HepG2 (cell line): ENCODE data around the gene VAMP5. TPM values are rescaled to one million over a fixed set of nuclear protein-coding genes. Genes with fewer than 3 reads are reported as not detected.

Experiments used
- FOXM1 ChIP-seq: sonication (generic); formaldehyde crosslinking; IDR thresholded peaks from 2 replicates; pipeline ENCODE4 v1.5.0; 2020; ENCODE audit warnings: missing genetic modification reagents
- ISX ChIP-seq: sonication (generic); formaldehyde crosslinking; conservative IDR thresholded peaks from 2 replicates; pipeline ENCODE4 v1.5.0; 2020; ENCODE audit warnings: missing genetic modification reagents
- MEIS2 ChIP-seq: sonication (generic); formaldehyde crosslinking; IDR thresholded peaks from 2 replicates; pipeline ENCODE4 v1.9.0; 2021; ENCODE audit warnings: mild to moderate bottlenecking, missing genetic modification reagents
- NFE2L1 ChIP-seq: sonication (generic); formaldehyde crosslinking; IDR thresholded peaks from 2 replicates; pipeline ENCODE4 v1.4.0; 2020; ENCODE audit warnings: missing genetic modification reagents, mild to moderate bottlenecking, borderline replicate concordance
- PLRG1 ChIP-seq: fragments of 450-650 bp; conservative IDR thresholded peaks from 2 replicates; pipeline ENCODE4 v1.6.1; 2016
- TOE1 ChIP-seq: sonication (generic); formaldehyde crosslinking; IDR thresholded peaks from 2 replicates; pipeline ENCODE4 v1.4.0; 2020; ENCODE audit warnings: mild to moderate bottlenecking, missing genetic modification reagents
- ZNF101 ChIP-seq: sonication (generic); formaldehyde crosslinking; IDR thresholded peaks from 2 replicates; pipeline ENCODE4 v1.4.0; 2020; ENCODE audit warnings: mild to moderate bottlenecking, low read depth, missing genetic modification reagents, borderline replicate concordance
- ZNF224 ChIP-seq: sonication (generic); formaldehyde crosslinking; IDR thresholded peaks from 2 replicates; pipeline ENCODE4 v1.5.0; 2020; ENCODE audit warnings: mild to moderate bottlenecking, missing genetic modification reagents
- ZNF678 ChIP-seq: sonication (generic); formaldehyde crosslinking; IDR thresholded peaks from 2 replicates; pipeline ENCODE4 v1.4.0; 2020; ENCODE audit warnings: mild to moderate bottlenecking, missing genetic modification reagents
- ZNF773 ChIP-seq: sonication (generic); formaldehyde crosslinking; IDR thresholded peaks from 2 replicates; pipeline ENCODE4 v1.4.0; 2020; ENCODE audit warnings: missing genetic modification reagents, borderline replicate concordance
- ZSCAN21 ChIP-seq: sonication (generic); formaldehyde crosslinking; IDR thresholded peaks from 2 replicates; pipeline ENCODE4 v1.8.0; 2022; ENCODE audit warnings: mild to moderate bottlenecking, missing genetic modification reagents, moderate library complexity, borderline replicate concordance
- polyA plus RNA-seq, 8 experiments: library from polyadenylated mRNA; depleted of rRNA in 3 of 8; stranded (reverse) in 7 of 8; unstranded in 1 of 8; fragments of >200 nt; fragmentation: Illumina TruSeq in 4 of 8; extraction: Trizol in 4 of 8; gene quantifications; 2 replicates each; pipeline versions ENCODE4 v1.2.1 to v1.2.3, GENCODE V29; 2011 to 2016; ENCODE audit warnings: low read depth in 4 of 8, missing spikeins in 1 of 8, mixed read lengths in 1 of 8; ENCODE audit not compliant: insufficient read depth in 1 of 8
- total RNA-seq, 5 experiments: library from RNA; depleted of rRNA; stranded (reverse); fragments of >200 nt; fragmentation: Illumina TruSeq; extraction: Trizol; gene quantifications; 2 replicates each; pipeline ENCODE4 v1.2.3, GENCODE V29; 2016; ENCODE audit warnings: low read depth in 1 of 5
- TF ChIP-seq, protein P1 (sequence below): IDR thresholded peaks from 2 replicates; pipeline ENCODE4 v1.6.1; 2012; ENCODE audit warnings: low read depth, low read length, improper control_type of control experiment
- TF ChIP-seq, protein P2 (sequence below): sonication (generic); formaldehyde crosslinking; IDR thresholded peaks from 2 replicates; pipeline ENCODE4 v1.4.0; 2020; ENCODE audit warnings: mild to moderate bottlenecking, missing genetic modification reagents
- TF ChIP-seq, protein P3 (sequence below): sonication (generic); formaldehyde crosslinking; IDR thresholded peaks from 2 replicates; pipeline ENCODE4 v1.4.0; 2020; ENCODE audit warnings: low read depth, missing genetic modification reagents
- TF ChIP-seq, protein P4 (sequence below): sonication (generic); formaldehyde crosslinking; IDR thresholded peaks from 2 replicates; pipeline ENCODE4 v1.5.1; 2020; ENCODE audit warnings: missing genetic modification reagents, mild to moderate bottlenecking, borderline replicate concordance
- TF ChIP-seq, protein P5 (sequence below): sonication (generic); formaldehyde crosslinking; IDR thresholded peaks from 2 replicates; pipeline ENCODE4 v1.4.0; 2020; ENCODE audit warnings: missing genetic modification reagents

Gene VAMP5
- total and polyA plus RNA-seq, 2 of the 13 experiments (the other 11 are each of a cell fraction or from before 2014, with no cell fraction given), result 7.2 to 56.7 TPM

DNA sequence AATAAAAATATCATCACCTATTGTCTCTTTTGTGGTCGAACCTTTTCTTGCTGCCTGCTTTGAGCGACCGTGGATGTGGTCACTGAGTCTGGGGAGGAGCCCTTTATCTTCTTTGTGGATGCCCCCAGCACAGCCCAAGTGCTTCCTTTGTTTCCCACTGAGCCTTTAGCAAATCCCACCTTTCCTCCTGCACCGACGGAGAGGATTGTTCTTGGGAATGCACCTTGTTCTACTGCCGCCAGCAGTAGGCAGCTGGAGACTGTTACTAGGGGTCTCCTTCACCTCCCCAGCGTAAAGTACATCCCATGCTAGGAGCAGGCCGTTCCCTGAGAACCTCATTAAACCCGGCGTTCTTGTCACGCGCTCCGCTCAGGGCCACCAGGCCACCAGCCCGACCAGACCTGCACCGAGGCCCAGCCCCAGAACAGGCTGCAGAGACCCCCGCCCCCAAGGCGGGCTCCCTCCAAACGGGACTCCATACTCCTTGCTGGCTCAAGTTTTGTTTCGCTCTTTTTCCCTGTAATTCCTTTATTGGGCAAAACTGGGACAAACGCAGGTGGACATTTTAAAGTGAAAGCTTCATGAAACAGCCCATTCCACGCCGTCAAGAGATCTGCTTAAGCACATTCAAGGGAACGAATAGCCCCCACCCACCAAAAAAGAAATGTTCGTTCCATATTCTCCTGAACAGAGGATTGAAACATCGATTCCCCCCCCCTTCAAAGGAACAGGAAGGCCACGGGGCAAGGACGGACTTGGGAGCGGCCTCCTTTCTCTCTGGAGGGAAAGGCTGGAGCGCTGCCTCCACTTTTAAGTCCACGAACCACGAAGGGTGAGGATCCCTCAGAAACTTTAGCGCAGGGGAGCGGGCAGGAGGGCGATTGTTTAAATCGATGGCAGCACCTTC, 46.4 kb upstream of the VAMP5 start (continued):
- TF ChIP-seq, protein P1, sequence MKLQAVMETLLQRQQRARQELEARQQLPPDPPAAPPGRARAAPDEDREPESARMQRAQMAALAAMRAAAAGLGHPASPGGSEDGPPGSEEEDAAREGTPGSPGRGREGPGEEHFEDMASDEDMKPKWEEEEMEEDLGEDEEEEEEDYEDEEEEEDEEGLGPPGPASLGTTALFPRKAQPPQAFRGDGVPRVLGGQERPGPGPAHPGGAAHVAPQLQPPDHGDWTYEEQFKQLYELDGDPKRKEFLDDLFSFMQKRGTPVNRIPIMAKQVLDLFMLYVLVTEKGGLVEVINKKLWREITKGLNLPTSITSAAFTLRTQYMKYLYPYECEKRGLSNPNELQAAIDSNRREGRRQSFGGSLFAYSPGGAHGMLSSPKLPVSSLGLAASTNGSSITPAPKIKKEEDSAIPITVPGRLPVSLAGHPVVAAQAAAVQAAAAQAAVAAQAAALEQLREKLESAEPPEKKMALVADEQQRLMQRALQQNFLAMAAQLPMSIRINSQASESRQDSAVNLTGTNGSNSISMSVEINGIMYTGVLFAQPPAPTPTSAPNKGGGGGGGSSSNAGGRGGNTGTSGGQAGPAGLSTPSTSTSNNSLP, result no peak
- TF ChIP-seq FOXM1 (CRISPR knock-in tag) (no peak), TOE1 (0 out of 2 replicates have a peak, but pooled peaks have one; percentile 4), ZSCAN21 (CRISPR knock-in tag) (no peak; the same call in 1 of the 2 replicates), PLRG1 (no peak), ZNF773 (CRISPR knock-in tag) (0 out of 2 replicates have a peak, but pooled peaks have one; percentile 55), ZNF101 (CRISPR knock-in tag) (no peak), MEIS2 (CRISPR knock-in tag) (peak; percentile 63; the same call in 1 of the 2 replicates), NFE2L1 (CRISPR knock-in tag) (no peak), ISX (CRISPR knock-in tag) (peak; percentile 43; the same call in 1 of the 2 replicates), ZNF678 (CRISPR knock-in tag) (no peak), ZNF224 (CRISPR knock-in tag) (0 out of 2 replicates have a peak, but pooled peaks have one; percentile 73)
- TF ChIP-seq, protein P2, sequence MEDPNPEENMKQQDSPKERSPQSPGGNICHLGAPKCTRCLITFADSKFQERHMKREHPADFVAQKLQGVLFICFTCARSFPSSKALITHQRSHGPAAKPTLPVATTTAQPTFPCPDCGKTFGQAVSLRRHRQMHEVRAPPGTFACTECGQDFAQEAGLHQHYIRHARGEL, result 0 out of 2 replicates have a peak, but pooled peaks have one; percentile 53
- TF ChIP-seq, protein P3, sequence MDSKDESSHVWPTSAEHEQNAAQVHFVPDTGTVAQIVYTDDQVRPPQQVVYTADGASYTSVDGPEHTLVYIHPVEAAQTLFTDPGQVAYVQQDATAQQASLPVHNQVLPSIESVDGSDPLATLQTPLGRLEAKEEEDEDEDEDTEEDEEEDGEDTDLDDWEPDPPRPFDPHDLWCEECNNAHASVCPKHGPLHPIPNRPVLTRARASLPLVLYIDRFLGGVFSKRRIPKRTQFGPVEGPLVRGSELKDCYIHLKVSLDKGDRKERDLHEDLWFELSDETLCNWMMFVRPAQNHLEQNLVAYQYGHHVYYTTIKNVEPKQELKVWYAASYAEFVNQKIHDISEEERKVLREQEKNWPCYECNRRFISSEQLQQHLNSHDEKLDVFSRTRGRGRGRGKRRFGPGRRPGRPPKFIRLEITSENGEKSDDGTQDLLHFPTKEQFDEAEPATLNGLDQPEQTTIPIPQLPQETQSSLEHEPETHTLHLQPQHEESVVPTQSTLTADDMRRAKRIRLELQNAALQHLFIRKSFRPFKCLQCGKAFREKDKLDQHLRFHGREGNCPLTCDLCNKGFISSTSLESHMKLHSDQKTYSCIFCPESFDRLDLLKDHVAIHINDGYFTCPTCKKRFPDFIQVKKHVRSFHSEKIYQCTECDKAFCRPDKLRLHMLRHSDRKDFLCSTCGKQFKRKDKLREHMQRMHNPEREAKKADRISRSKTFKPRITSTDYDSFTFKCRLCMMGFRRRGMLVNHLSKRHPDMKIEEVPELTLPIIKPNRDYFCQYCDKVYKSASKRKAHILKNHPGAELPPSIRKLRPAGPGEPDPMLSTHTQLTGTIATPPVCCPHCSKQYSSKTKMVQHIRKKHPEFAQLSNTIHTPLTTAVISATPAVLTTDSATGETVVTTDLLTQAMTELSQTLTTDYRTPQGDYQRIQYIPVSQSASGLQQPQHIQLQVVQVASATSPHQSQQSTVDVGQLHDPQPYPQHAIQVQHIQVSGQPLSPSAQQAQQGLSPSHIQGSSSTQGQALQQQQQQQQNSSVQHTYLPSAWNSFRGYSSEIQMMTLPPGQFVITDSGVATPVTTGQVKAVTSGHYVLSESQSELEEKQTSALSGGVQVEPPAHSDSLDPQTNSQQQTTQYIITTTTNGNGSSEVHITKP (CRISPR knock-in tag), result peak; percentile 81
- TF ChIP-seq, protein P4, sequence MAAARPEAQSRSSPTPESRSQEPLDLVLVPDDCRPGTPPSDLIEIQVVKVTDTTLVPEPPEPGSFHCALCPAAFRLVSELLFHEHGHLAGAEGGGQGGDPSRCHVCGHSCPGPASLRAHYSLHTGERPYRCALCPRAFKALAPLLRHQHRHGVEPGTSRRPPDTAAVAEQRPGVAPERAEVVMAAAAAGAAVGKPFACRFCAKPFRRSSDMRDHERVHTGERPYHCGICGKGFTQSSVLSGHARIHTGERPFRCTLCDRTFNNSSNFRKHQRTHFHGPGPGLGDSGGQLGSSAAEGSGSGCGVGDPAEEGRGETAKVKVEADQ, result no peak; the same call in 1 of the 2 replicates
- TF ChIP-seq, protein P5, sequence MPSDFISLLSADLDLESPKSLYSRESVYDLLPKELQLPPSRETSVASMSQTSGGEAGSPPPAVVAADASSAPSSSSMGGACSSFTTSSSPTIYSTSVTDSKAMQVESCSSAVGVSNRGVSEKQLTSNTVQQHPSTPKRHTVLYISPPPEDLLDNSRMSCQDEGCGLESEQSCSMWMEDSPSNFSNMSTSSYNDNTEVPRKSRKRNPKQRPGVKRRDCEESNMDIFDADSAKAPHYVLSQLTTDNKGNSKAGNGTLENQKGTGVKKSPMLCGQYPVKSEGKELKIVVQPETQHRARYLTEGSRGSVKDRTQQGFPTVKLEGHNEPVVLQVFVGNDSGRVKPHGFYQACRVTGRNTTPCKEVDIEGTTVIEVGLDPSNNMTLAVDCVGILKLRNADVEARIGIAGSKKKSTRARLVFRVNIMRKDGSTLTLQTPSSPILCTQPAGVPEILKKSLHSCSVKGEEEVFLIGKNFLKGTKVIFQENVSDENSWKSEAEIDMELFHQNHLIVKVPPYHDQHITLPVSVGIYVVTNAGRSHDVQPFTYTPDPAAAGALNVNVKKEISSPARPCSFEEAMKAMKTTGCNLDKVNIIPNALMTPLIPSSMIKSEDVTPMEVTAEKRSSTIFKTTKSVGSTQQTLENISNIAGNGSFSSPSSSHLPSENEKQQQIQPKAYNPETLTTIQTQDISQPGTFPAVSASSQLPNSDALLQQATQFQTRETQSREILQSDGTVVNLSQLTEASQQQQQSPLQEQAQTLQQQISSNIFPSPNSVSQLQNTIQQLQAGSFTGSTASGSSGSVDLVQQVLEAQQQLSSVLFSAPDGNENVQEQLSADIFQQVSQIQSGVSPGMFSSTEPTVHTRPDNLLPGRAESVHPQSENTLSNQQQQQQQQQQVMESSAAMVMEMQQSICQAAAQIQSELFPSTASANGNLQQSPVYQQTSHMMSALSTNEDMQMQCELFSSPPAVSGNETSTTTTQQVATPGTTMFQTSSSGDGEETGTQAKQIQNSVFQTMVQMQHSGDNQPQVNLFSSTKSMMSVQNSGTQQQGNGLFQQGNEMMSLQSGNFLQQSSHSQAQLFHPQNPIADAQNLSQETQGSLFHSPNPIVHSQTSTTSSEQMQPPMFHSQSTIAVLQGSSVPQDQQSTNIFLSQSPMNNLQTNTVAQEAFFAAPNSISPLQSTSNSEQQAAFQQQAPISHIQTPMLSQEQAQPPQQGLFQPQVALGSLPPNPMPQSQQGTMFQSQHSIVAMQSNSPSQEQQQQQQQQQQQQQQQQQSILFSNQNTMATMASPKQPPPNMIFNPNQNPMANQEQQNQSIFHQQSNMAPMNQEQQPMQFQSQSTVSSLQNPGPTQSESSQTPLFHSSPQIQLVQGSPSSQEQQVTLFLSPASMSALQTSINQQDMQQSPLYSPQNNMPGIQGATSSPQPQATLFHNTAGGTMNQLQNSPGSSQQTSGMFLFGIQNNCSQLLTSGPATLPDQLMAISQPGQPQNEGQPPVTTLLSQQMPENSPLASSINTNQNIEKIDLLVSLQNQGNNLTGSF, result no peak; the same call in 1 of the 2 replicates
